Parathyroid adenoma (tissue), 2 donors: ENCODE measurements around the gene PANK3.
"Not testable (repeated sequence)": the region's sequence is repeated elsewhere in the genome, so short reads cannot be mapped to it uniquely, and the experiment has no call there.

Experiments used
- H2AFZ ChIP-seq: fragments of 300-600 bp; sonication (generic); one replicate; pipeline ENCODE4 v1.7.0; 2017; ENCODE audit warnings: antibody characterized with exemption, mild to moderate bottlenecking
- H3K27ac ChIP-seq: fragments of 300-600 bp; sonication (generic); one replicate; pipeline ENCODE4 v1.7.0; 2017
- H3K27me3 ChIP-seq: fragments of 300-600 bp; sonication (generic); one replicate; pipeline ENCODE4 v1.7.0; 2017; ENCODE audit warnings: low read length; ENCODE audit not compliant: control insufficient read depth, insufficient read depth
- H3K36me3 ChIP-seq: fragments of 300-600 bp; sonication (generic); one replicate; pipeline ENCODE4 v1.7.0; 2017; ENCODE audit warnings: low read length; ENCODE audit not compliant: control insufficient read depth, insufficient read depth
- H3K4me1 ChIP-seq: fragments of 300-600 bp; sonication (generic); one replicate; pipeline ENCODE4 v1.7.0; 2017; ENCODE audit warnings: control low read depth
- H3K4me2 ChIP-seq: fragments of 300-600 bp; sonication (generic); one replicate; pipeline ENCODE4 v1.7.0; 2017; ENCODE audit warnings: low read length
- H3K4me3 ChIP-seq: fragments of 300-600 bp; sonication (generic); one replicate; pipeline ENCODE4 v1.7.0; 2017; ENCODE audit warnings: low read depth, low read length
- H3K79me2 ChIP-seq: fragments of 300-600 bp; sonication (generic); one replicate; pipeline ENCODE4 v1.7.0; 2017; ENCODE audit warnings: control low read depth
- H3K9ac ChIP-seq: fragments of 300-600 bp; sonication (generic); one replicate; pipeline ENCODE4 v1.7.0; 2017; ENCODE audit warnings: mild to moderate bottlenecking
- H3K9me3 ChIP-seq: fragments of 300-600 bp; sonication (generic); one replicate; pipeline ENCODE4 v1.7.0; 2017; ENCODE audit warnings: low read length; ENCODE audit not compliant: control insufficient read depth
- TF ChIP-seq, protein P1 (sequence below): fragments of 300-600 bp; sonication (generic); IDR thresholded peaks from one replicate; pipeline ENCODE4 v1.7.0; 2017; ENCODE audit warnings: antibody characterized with exemption, mild to moderate bottlenecking
- donor health status: primary hyperparathyroidism.

PANK3 gene

DNA sequence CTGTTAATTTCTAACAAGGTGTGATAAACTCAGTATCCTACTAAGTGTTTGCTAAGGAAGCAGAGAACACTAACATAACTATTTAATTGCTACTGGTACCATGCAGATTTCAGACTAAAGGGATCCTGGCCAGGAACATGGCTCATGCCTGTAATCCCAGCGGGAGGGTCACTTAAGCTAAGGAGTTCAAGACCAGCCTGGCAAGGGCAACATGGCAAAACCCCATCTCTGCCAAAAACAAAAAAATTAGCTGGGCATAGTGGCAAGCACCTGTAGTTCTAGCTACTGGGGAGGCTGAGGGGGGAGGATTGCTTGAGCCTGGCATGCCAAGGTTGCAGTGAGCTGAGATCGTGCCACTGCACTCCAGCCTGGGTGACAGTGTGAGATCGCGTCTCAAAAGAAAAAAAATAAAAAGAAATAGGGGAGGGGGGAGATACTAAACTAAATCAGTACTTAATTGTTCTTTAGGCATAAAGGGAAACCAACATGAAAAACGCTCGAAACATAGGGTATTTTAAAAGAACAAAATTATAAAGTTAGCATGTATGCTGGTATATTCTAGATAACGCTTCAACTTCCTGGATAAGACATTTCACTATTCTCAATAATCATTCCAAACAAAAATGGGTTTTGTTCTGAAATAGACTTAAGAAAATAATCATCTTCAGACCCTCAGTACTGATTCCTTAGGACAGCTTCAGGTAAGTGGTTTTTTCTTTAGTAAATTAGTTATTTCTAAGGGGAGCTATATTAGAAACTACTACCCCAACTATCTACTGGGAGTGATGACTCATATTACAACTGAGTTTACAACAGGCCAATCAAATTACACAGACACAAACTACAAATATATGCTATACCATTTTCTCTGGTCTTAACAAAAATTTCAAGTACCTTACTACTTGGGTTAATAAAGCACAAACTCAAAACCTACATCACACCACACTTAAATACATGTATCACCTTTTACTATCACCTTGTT is 3.5 kb downstream of the PANK3 start:
- no peak overlapping the region for H3K9ac ChIP-seq
- H3K4me1 ChIP-seq, result peaks cover 6% of the 10 kb centered on the region
- no peak overlapping the region for H3K4me2 ChIP-seq
- H3K4me3 ChIP-seq, result no peak overlapping the region
- H3K9me3 ChIP-seq, result no peaks in the 10 kb centered on the region
- H3K36me3 ChIP-seq, result no peaks in the 10 kb centered on the region
- no peak overlapping the region for H2AFZ ChIP-seq
- H3K27ac ChIP-seq, result no peak overlapping the region
- TF ChIP-seq, protein P1, sequence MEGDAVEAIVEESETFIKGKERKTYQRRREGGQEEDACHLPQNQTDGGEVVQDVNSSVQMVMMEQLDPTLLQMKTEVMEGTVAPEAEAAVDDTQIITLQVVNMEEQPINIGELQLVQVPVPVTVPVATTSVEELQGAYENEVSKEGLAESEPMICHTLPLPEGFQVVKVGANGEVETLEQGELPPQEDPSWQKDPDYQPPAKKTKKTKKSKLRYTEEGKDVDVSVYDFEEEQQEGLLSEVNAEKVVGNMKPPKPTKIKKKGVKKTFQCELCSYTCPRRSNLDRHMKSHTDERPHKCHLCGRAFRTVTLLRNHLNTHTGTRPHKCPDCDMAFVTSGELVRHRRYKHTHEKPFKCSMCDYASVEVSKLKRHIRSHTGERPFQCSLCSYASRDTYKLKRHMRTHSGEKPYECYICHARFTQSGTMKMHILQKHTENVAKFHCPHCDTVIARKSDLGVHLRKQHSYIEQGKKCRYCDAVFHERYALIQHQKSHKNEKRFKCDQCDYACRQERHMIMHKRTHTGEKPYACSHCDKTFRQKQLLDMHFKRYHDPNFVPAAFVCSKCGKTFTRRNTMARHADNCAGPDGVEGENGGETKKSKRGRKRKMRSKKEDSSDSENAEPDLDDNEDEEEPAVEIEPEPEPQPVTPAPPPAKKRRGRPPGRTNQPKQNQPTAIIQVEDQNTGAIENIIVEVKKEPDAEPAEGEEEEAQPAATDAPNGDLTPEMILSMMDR, result no peak
- no peaks in the 10 kb centered on the region for H3K27me3 ChIP-seq
- H3K79me2 ChIP-seq, result peaks cover 30% of the 10 kb centered on the region

DNA sequence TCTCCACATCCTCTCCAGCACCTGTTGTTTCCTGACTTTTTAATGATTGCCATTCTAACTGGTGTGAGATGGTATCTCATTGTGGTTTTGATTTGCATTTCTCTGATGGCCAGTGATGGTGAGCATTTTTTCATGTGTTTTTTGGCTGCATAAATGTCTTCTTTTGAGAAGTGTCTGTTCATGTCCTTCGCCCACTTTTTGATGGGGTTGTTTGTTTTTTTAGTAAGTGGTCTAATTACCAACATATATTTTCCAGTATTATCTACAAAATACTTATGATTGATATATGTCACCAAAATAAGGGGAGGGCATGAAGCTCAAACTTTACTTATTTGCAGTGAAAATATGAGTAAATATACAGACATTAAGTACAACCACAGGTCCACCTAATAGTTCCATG is 5.0 kb downstream of the PANK3 start:
- H3K4me1 ChIP-seq, H2AFZ ChIP-seq, H3K4me3 ChIP-seq, H3K9me3 ChIP-seq, H3K4me2 ChIP-seq, H3K36me3 ChIP-seq, H3K9ac ChIP-seq, H3K27me3 ChIP-seq, H3K27ac ChIP-seq: not testable (repeated sequence)
- peaks cover 34% of the 10 kb centered on the region for H3K79me2 ChIP-seq

DNA sequence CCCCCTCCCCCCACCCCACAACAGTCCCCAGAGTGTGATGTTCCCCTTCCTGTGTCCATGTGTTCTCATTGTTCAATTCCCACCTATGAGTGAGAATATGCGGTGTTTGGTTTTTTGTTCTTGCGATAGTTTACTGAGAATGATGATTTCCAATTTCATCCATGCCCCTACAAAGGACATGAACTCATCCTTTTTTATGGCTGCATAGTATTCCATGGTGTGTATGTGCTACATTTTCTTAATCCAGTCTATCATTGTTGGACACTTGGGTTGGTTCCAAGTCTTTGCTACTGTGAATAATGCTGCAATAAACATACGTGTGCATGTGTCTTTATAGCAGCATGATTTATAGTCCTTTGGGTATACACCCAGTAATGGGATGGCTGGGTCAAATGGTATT is 5.5 kb downstream of the PANK3 start:
- H3K4me1 ChIP-seq, H3K4me3 ChIP-seq, H3K27me3 ChIP-seq, H3K27ac ChIP-seq, H2AFZ ChIP-seq, H3K9ac ChIP-seq, H3K9me3 ChIP-seq, H3K36me3 ChIP-seq, H3K4me2 ChIP-seq: not testable (repeated sequence)
- peaks cover 34% of the 10 kb centered on the region for H3K79me2 ChIP-seq

DNA sequence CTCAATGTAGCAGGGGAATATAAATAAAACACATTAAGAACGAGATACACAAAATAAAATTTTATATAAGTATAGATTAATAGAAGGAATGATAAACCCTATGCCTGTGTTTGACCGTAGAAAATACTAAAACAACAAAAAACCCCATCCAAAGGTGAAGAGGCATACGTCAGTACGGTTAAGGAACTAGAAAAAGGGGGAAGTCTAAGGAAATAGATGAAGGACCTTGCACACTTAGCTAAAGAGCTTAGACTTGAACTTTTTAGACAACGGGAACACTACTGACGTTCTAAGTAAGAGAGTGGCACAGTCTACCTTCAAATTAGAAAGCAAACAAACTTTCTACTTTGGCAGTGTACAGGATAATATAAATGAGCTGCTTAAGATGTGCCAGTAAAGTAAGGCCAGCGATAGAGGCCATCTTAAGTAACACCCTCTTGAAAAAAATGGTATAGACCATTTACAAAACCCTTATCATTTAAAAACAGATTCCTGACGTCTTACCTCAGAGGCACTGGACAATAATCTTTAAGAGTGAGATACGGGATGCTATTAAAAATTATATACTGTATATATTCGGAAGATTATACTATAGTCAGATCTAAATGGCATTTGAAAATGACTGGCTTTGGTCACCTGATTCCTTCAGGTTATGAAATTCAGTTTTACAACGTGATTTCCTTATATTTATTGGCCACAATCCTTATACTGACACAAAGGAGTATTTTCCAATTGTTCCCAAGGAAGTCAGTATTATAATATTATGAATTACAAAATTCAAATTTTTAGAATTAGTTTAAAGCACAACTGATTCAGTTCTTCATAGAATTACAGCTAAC is 8.5 kb downstream of the PANK3 start:
- Histone ChIP-seq H3K27me3 (no peaks in the 10 kb centered on the region), H3K9me3 (no peaks in the 10 kb centered on the region), H3K27ac (no peak overlapping the region), H2AFZ (no peak overlapping the region), H3K4me2 (no peak overlapping the region), H3K79me2 (peaks cover 31% of the 10 kb centered on the region), H3K9ac (no peak overlapping the region), H3K4me1 (no peaks in the 10 kb centered on the region), H3K4me3 (no peak overlapping the region), H3K36me3 (no peaks in the 10 kb centered on the region)
- TF ChIP-seq, protein P1, result no peak

DNA sequence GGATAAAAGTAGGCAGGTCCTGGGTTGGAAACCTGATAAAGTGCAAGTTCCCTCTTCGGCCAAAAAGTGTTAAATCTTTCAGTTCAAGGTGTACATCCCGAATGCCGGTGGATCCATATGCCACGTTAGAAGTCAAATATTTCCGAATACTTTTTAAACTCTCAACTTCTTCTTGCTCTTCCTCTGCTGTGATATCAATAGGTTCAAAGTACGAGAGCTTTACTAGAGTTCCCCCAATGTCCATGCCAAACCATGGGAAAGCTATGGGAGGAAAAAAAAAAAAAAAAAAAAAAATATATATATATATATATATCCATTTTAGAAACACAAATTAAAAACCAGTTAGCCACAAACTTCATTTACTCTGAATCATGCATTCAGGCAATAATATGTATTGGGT is 10.4 kb downstream of the PANK3 start:
- TF ChIP-seq, protein P1, result no peak
- Histone ChIP-seq H3K4me2 (no peak overlapping the region), H3K9ac (no peak overlapping the region), H2AFZ (no peak overlapping the region), H3K36me3 (no peaks in the 10 kb centered on the region), H3K79me2 (peaks cover 23% of the 10 kb centered on the region), H3K27me3 (no peaks in the 10 kb centered on the region), H3K4me3 (no peak overlapping the region), H3K9me3 (no peaks in the 10 kb centered on the region), H3K27ac (no peak overlapping the region), H3K4me1 (no peaks in the 10 kb centered on the region)
